MCF 10A (cell line): Measurements from ENCODE around the gene HSPA5. TPM values are rescaled to one million over a fixed set of nuclear protein-coding genes. Genes with fewer than 3 reads are reported as not detected.

Source experiments
- BruUV-seq: library from RNA; stranded (reverse); fragments of 400-500 nt; replicated peaks from 2 replicates; lab custom pipeline; 2021; lab: Mats Ljungman, UMichigan
- CTCF ChIA-PET: fragments of 300-600 bp; sonication (Branson Sonifier 250); formaldehyde crosslinking; extraction: SDS; loops from one replicate; lab custom pipeline; 2021; ENCODE audit warnings: antibody characterized with exemption, inconsistent platforms; lab: Yijun Ruan, JAX
- POLR2A ChIA-PET: fragments of 300-600, 350-650 bp; sonication (Branson Sonifier 250); formaldehyde crosslinking; extraction: SDS; loops from one replicate; lab custom pipeline; 2020; ENCODE audit warnings: antibody characterized with exemption, inconsistent platforms; lab: Yijun Ruan, JAX
- DNase-seq: peaks from one replicate; pipeline ENCODE4 v3.0.0-alpha.2; 2018; ENCODE audit not compliant: unreplicated experiment
- H3K27ac Mint-ChIP-seq: one replicate; pipeline ENCODE4 v1.8.0; 2022; ENCODE audit warnings: mild to moderate bottlenecking, low read depth, mixed read lengths; ENCODE audit not compliant: unreplicated experiment
- H3K27me3 Mint-ChIP-seq: one replicate; pipeline ENCODE4 v1.8.0; 2022; ENCODE audit warnings: mixed read lengths; ENCODE audit not compliant: insufficient read depth, unreplicated experiment
- H3K36me3 Mint-ChIP-seq: one replicate; pipeline ENCODE4 v1.8.0; 2022; ENCODE audit warnings: mild to moderate bottlenecking, moderate library complexity, mixed read lengths; ENCODE audit not compliant: insufficient read depth, unreplicated experiment
- H3K4me1 Mint-ChIP-seq: one replicate; pipeline ENCODE4 v1.8.0; 2022; ENCODE audit warnings: mixed read lengths; ENCODE audit not compliant: insufficient read depth, unreplicated experiment
- H3K4me3 Mint-ChIP-seq: one replicate; pipeline ENCODE4 v1.8.0; 2022; ENCODE audit warnings: mild to moderate bottlenecking, moderate library complexity, mixed read lengths; ENCODE audit not compliant: unreplicated experiment
- H3K9me3 Mint-ChIP-seq: one replicate; pipeline ENCODE4 v1.8.0; 2022; ENCODE audit warnings: mixed read lengths; ENCODE audit not compliant: unreplicated experiment
- intact Hi-C: fragments of 100-400 bp; cut with micrococcal nuclease; formaldehyde crosslinking; loops from 2 replicates; pipeline ENCODE4 v1.14.1; 2022
- total RNA-seq: library from RNA; stranded (reverse); gene quantifications from 2 replicates; pipeline ENCODE4 v1.2.3, GENCODE V29; 2022
- TF ChIP-seq, protein P1 (sequence below): fragments of 200-600 bp; IDR thresholded peaks from one replicate; pipeline ENCODE4 v1.8.0; 2022; ENCODE audit warnings: antibody characterized with exemption, mild to moderate bottlenecking; ENCODE audit not compliant: unreplicated experiment

The HSPA5 gene
- total RNA-seq, 1 experiment from 2014 or later: 1,165 TPM

DNA sequence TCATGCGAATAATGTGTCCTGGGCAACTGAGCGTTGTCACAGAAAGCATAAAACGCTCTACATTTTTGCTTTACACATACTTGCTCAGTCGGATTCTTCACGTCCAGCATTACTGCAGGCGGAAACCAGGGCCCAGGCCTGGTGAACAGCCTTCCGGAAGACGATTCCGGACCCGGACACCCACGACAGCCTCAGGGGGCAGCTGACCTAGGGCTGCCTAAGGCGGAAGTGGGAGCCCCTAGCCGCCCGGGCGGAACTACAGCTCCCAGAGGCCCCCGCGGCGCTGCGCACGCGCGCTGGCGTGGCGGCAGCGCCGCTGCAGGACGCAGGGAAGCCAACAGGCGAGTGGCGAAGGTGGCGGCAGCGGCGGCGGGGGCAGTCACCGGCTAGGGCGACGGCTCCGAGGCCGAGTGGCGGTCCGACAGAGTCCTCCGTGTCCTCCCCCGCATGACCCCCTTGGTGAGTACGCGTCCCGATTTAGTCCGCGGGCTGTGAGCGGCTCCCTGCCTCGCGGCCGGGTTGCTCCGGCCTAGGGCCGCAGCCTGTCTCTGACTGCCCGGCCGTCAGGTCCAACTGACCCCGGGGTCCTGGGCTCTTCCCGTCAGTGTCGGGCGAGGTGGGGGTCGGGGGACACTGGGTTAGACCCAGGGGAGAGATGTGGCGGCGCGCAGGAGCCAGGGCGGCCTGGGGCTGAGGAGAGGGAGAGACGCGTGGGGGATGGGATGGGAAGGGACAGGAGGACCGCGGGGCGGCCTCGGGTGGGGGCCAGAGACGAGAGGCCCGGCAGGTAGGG, 20.6 kb upstream of the HSPA5 start, which contains the start of gene GAPVD1:
GAPVD1 (plus strand) TSS at position 326 of the 793 bp plus-strand sequence. CDS start 37,096 bp downstream, outside the sequence.
- Mint-ChIP-seq H3K27me3 (no peaks in the 10 kb centered on the region), H3K27ac (peak within 1 kb of the TSS; percentile 92), H3K4me1 (peaks cover 30% of the 10 kb centered on the region), H3K36me3 (peaks cover 29% of the 10 kb centered on the region), H3K9me3 (no peaks in the 10 kb centered on the region), H3K4me3 (peak within 1 kb of the TSS; percentile 83)
- intact Hi-C loops: no loop called here
- TF ChIP-seq, protein P1, sequence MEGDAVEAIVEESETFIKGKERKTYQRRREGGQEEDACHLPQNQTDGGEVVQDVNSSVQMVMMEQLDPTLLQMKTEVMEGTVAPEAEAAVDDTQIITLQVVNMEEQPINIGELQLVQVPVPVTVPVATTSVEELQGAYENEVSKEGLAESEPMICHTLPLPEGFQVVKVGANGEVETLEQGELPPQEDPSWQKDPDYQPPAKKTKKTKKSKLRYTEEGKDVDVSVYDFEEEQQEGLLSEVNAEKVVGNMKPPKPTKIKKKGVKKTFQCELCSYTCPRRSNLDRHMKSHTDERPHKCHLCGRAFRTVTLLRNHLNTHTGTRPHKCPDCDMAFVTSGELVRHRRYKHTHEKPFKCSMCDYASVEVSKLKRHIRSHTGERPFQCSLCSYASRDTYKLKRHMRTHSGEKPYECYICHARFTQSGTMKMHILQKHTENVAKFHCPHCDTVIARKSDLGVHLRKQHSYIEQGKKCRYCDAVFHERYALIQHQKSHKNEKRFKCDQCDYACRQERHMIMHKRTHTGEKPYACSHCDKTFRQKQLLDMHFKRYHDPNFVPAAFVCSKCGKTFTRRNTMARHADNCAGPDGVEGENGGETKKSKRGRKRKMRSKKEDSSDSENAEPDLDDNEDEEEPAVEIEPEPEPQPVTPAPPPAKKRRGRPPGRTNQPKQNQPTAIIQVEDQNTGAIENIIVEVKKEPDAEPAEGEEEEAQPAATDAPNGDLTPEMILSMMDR: peak; percentile 27
- DNase-seq: peak; percentile 88
- POLR2A ChIA-PET: interaction anchor here (0.6 to 4.9 kb wide), 21 partner anchors 8 to 400 kb away, joined by 3 to 83 read pairs (median 5); partner anchors contain the start of genes ARPC5L, HSPA5 and RPL35
- no TSS peak for BruUV-seq
- CTCF ChIA-PET: interaction anchor here (0.6 to 2.5 kb wide), 8 partner anchors 10 to 64 kb away, joined by 3 to 14 read pairs (median 4); partner anchors contain the start of gene HSPA5

DNA sequence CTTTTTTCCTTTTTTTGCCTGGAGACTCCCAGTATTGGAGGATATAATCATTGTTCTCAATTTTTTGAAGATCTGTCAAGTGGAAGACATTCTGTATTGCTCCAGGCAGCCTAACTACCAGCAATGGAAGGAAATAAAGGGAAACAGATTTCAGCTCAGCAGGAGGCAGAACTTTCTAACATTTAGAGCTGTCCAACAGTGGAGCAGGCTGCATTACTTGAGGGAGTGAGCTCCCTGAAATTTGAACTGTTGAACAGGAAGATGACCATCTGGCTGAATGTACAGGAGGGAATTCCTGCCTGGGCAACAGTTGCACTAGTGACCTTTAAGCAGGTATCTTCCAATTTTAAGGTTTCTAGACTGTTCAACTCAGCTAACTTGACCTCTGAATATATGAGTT, 19.4 kb upstream of the HSPA5 start:
- peaks cover 19% of the 10 kb centered on the region for H3K36me3 Mint-ChIP-seq
- no peaks in the 10 kb centered on the region for H3K9me3 Mint-ChIP-seq
- BruUV-seq: no TSS peak
- intact Hi-C loops: no loop called here
- H3K4me1 Mint-ChIP-seq: peaks cover 30% of the 10 kb centered on the region
- peak overlapping the region; percentile 92 for H3K27ac Mint-ChIP-seq
- ChIA-PET POLR2A (interaction anchor here (0.6 to 4.9 kb wide), 5 partner anchors 11 to 48 kb away, joined by 3 to 83 read pairs (median 9); partner anchors contain the start of gene HSPA5), CTCF (interaction anchor here (0.6 to 2.5 kb wide), 8 partner anchors 9 to 112 kb away, joined by 3 to 14 read pairs (median 4); no protein-coding TSS in a partner anchor)
- peak overlapping the region; percentile 83 for H3K4me3 Mint-ChIP-seq
- no peak for DNase-seq
- H3K27me3 Mint-ChIP-seq: no peaks in the 10 kb centered on the region
- TF ChIP-seq, protein P1: no peak

DNA sequence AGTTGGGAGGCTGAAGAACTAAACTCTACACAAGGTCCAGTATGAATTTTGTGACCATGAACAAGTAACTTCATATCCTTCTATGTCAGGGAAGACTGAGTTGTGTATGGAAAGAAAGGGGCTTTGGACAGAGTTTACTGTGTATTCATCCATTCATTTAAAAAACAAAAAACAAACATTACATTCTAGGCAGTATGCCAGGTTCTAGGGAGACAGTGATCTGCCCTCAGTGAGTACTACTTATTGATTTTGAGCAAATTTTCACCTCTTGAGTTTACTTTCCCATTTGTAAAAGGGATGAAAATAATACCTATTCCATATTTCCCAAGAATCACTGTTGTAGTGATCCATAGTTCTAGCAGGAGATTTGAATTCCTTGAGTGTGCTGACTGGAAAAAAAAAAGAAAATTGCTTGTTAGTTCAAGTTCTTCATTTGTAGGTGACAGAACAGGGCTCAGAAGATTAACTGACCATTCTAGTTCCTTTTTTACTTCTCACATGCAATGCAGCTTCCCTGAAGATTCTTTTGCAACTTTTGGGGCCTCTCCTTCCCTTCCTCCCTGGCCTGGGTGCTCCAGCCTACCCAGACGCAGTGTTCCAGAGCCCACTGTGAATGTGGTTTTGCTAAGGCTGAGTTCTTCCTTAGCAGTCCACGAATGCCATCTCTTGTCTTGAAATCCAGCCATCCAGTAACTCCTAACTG, 17.8 kb upstream of the HSPA5 start:
- Mint-ChIP-seq H3K9me3 (no peaks in the 10 kb centered on the region), H3K4me3 (no peak overlapping the region), H3K27me3 (no peaks in the 10 kb centered on the region), H3K36me3 (peaks cover 6% of the 10 kb centered on the region), H3K27ac (no peak overlapping the region), H3K4me1 (peaks cover 19% of the 10 kb centered on the region)
- no peak for DNase-seq
- intact Hi-C loops: no loop called here
- CTCF ChIA-PET: no interaction called here
- POLR2A ChIA-PET: no interaction called here
- no TSS peak for BruUV-seq
- TF ChIP-seq, protein P1: no peak
